SJSA1 (cell line): ENCODE data around the gene KBTBD4. TPM values are rescaled to one million over a fixed set of nuclear protein-coding genes. Genes with fewer than 3 reads are reported as not detected.

Experiments
- DNase-seq, 2 experiments: peaks; one replicate each; pipeline ENCODE4 v3.0.0-alpha.2; 2015 to 2020; ENCODE audit warnings: low spot score in 2 of 2, low read depth in 1 of 2
- H3K27ac ChIP-seq: fragments of 250-450 bp; sonication (Bioruptor Pico); 2 replicates; pipeline ENCODE4 v1.5.1; 2020; ENCODE audit warnings: mild to moderate bottlenecking, moderate library complexity
- H3K27me3 ChIP-seq: fragments of 250-450 bp; sonication (Bioruptor Pico); replicated peaks from 2 replicates; pipeline ENCODE4 v1.5.1; 2020; ENCODE audit warnings: mild to moderate bottlenecking, moderate library complexity
- H3K36me3 ChIP-seq: fragments of 250-450 bp; sonication (Bioruptor Pico); 2 replicates; pipeline ENCODE4 v1.5.1; 2020; ENCODE audit warnings: mild to moderate bottlenecking
- H3K4me1 ChIP-seq: fragments of 250-450 bp; sonication (Bioruptor Pico); replicated peaks from 2 replicates; pipeline ENCODE4 v1.6.1; 2021; ENCODE audit warnings: mild to moderate bottlenecking
- H3K4me3 ChIP-seq: fragments of 250-450 bp; sonication (Bioruptor Pico); 2 replicates; pipeline ENCODE4 v1.5.1; 2020; ENCODE audit warnings: mild to moderate bottlenecking
- H3K9me3 ChIP-seq: fragments of 250-450 bp; sonication (Bioruptor Pico); replicated peaks from 2 replicates; pipeline ENCODE4 v1.5.1; 2020; ENCODE audit warnings: mild to moderate bottlenecking
- total RNA-seq: library from RNA; depleted of rRNA; stranded (reverse); fragments of >200 nt; shearing (Covaris generic); gene quantifications from 2 replicates; pipeline ENCODE4 v1.2.3, GENCODE V29; 2014

The KBTBD4 gene
- total RNA-seq, 1 experiment from 2014 or later = 22.9 TPM

- Histone ChIP-seq H3K9me3 (no peaks in the 10 kb centered on the region), H3K4me1 (no peaks in the 10 kb centered on the region), H3K27ac (no peak overlapping the region), H3K36me3 (no peaks in the 10 kb centered on the region), H3K4me3 (no peak overlapping the region), H3K27me3 (peaks cover 6% of the 10 kb centered on the region)
- DNase-seq = no peak
These were observed 21.1 kb upstream of the KBTBD4 start for GRCh38 chr11:47599902-47600301.

DNA sequence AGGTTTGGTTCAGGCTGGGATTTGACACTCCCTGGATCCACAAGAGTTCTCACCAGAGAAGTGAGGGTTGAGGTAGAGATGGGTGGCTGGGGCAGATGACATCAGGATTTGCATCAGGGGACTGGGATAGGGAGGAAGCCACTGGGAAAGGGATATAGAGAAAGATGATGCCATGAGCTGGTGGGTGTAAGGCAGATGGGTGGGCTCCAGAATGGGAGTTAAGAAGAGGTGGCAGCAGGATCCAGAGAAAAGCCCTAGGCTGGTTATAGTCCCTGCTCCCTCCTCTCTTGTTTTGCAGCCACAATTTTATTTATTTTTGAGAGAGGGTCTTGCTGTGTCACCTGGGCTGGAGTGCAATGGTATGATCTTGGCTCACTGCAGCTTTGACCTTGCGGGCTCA is 17.2 kb upstream of the KBTBD4 start:
- peaks cover 33% of the 10 kb centered on the region for H3K27me3 ChIP-seq
- H3K4me1 ChIP-seq = peaks cover 4% of the 10 kb centered on the region

DNA sequence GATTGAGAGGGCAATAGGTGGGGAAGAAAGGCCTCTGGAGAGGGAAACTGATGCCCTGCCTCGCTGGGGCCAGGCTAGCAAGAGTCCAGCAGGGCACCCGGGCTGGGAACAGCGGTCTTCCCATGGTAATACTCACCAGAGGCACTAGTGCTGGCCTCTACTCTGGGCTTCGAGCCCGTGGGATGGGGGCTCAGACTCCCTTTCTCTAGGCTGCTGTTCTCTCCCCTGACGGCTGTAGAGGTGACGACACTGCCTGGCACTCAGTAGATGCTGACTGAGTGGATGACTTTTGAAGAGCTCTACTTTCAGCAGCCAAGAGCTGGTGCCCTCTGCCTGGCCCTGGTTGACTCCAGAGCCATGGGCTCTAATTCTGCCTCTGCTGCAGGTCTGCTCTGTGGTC is 16.3 kb upstream of the KBTBD4 start:
- H3K4me3 ChIP-seq = no peak overlapping the region
- H3K27me3 ChIP-seq = peaks cover 33% of the 10 kb centered on the region
- H3K36me3 ChIP-seq = no peaks in the 10 kb centered on the region
- no peak for DNase-seq
- peaks cover 4% of the 10 kb centered on the region for H3K4me1 ChIP-seq
- no peak overlapping the region for H3K27ac ChIP-seq
- H3K9me3 ChIP-seq = no peaks in the 10 kb centered on the region

More for the DNA sequence above, 17.2 kb upstream of the KBTBD4 start:
- no peak for DNase-seq
- Histone ChIP-seq H3K4me3 (no peak overlapping the region), H3K27ac (no peak overlapping the region), H3K9me3 (no peaks in the 10 kb centered on the region), H3K36me3 (no peaks in the 10 kb centered on the region)

- no peak for DNase-seq
- H3K27ac ChIP-seq = no peak within 1 kb of the TSS
- H3K4me3 ChIP-seq = no peak within 1 kb of the TSS
- peaks cover 4% of the 10 kb centered on the region for H3K4me1 ChIP-seq
- peaks cover 33% of the 10 kb centered on the region for H3K27me3 ChIP-seq
- H3K9me3 ChIP-seq = no peaks in the 10 kb centered on the region
- no peaks in the 10 kb centered on the region for H3K36me3 ChIP-seq
These were observed 15.4 kb upstream of the KBTBD4 start, which contains the start of gene C1QTNF4 for GRCh38 chr11:47593934-47594855. Gene C1QTNF4, minus strand, starts transcription at chr11:47594411. Its CDS starts 3,601 bp downstream, at chr11:47590810.

DNA sequence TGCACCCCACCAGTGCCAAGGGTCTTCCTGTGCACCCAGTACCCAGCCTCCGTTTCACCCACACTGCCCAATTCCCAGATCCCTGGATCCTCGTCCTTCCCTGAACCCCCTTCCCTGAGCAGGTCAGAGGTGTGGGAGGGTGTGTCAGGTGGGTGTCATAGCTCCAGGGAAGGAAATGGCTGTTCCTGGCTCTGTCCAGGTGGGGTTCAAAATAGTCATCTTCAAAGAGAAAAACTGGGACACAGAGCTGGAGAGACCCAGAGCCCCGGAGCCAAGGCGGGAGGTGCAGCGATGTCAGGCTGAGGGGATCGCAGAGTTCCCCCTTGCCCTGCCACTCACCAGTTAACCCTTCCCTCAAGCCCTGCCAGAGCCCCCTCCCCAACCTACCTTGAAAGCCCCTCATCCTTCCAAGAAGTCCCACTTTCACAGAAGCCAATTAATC is 14.7 kb upstream of the KBTBD4 start:
- Histone ChIP-seq H3K27me3 (peaks cover 33% of the 10 kb centered on the region), H3K27ac (no peak overlapping the region), H3K9me3 (no peaks in the 10 kb centered on the region), H3K36me3 (no peaks in the 10 kb centered on the region), H3K4me3 (no peak overlapping the region), H3K4me1 (peaks cover 4% of the 10 kb centered on the region)
- no peak for DNase-seq

GRCh38 chr11:47592970-47593369 is 14.2 kb upstream of the KBTBD4 start:
- Histone ChIP-seq H3K27me3 (peaks cover 33% of the 10 kb centered on the region), H3K4me1 (peaks cover 4% of the 10 kb centered on the region), H3K9me3 (no peaks in the 10 kb centered on the region), H3K4me3 (no peak overlapping the region), H3K27ac (no peak overlapping the region), H3K36me3 (no peaks in the 10 kb centered on the region)
- DNase-seq = no peak

DNA sequence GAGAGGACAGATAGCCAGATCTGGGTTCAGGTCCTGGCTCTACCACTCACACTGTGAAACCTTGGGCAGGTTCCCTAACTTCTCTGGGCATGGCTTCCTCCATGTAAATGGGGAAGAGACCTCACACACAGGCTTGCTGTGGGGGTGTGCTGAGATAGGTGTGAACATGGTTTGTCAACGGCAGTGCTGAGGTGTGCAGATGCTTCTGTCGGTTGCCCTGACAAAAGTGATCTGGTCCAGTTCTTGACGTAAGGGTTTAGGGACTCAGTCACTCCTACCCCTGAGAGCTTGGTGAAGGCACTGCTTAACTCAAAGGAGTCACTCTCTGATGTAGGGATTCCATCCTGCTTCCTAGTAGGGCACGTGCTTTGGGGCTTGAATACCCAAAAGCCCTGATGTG is 13.5 kb upstream of the KBTBD4 start:
- no peak overlapping the region for H3K27ac ChIP-seq
- H3K27me3 ChIP-seq = peaks cover 33% of the 10 kb centered on the region
- no peak overlapping the region for H3K4me3 ChIP-seq
- no peaks in the 10 kb centered on the region for H3K36me3 ChIP-seq
- no peak for DNase-seq
- H3K4me1 ChIP-seq = peaks cover 4% of the 10 kb centered on the region
- no peaks in the 10 kb centered on the region for H3K9me3 ChIP-seq

DNA sequence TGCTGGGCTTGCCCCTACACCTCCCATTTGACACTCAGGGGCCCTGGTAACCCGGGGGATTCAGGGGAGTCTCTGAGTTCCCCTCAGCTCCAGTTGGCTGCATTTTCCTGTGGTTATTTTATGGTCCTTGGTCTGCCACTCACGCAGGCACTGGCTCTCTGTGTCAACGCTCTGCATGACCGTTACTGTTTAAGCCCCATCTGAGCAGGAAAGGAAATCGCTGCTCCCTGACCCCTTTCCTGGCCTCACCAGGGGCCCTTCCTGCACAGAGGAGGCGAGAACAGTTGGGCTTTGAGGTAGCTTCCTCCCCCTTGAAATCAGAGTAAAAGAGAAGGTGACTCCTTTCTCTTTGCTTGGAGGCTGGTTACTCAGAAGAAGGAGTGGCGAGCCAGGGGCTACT is 13.0 kb upstream of the KBTBD4 start:
- Histone ChIP-seq H3K27ac (no peak overlapping the region), H3K36me3 (no peaks in the 10 kb centered on the region), H3K4me1 (peaks cover 4% of the 10 kb centered on the region), H3K4me3 (no peak overlapping the region), H3K9me3 (no peaks in the 10 kb centered on the region), H3K27me3 (peaks cover 33% of the 10 kb centered on the region)
- DNase-seq = no peak

DNA sequence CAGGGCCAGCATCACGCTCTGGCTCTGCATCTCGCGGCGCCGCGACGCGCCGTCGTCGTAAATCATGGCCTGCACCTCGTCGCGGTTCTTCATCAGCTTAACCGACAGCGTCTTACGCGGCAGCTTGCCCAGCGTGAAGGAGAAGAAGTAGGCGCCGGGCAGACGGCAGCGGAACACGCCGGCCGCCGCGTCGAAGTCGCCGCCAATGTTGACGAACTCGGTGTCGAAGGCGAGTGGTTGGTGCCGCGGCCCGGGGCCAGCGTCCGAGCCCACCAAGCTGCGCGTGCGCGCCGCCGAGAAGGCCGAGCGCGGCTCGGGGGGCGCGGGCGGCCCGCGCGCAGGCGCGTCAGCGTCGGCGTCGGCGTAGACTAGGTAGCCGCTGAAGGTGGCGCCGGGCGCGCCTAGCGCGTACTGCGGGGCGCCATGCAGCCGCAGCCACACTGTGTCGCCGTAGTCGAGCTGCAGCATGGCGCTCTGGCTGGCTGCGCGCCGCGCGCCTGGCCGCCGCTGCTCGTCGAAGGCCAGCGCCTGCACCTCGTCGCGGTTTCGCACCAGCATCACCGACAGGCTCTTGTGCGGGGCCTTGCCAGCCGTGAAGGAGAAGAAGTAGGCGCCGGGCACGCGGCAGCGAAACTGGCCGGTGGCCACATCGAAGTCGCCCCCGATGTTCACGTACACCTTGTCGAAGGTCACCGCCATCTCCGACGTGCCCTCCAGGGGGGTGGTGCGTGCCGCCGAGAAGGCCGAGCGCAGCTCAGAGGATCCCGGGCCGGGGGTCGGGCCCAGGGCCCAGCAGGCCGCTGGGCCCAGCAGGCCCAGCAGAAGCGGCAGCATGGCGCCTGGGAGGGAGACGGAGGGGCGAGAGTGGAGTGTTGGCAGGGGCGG is 11.4 kb upstream of the KBTBD4 start:
- H3K36me3 ChIP-seq = no peaks in the 10 kb centered on the region; the same call in 1 of the 2 replicates
- DNase-seq = no peak
- H3K27me3 ChIP-seq = peaks cover 30% of the 10 kb centered on the region
- peaks cover 4% of the 10 kb centered on the region for H3K4me1 ChIP-seq
- H3K27ac ChIP-seq = no peak overlapping the region
- H3K4me3 ChIP-seq = no peak overlapping the region
- H3K9me3 ChIP-seq = no peaks in the 10 kb centered on the region

GRCh38 chr11:47589584-47589976 is 10.8 kb upstream of the KBTBD4 start:
- no peak for DNase-seq
- H3K9me3 ChIP-seq = no peaks in the 10 kb centered on the region
- H3K27ac ChIP-seq = no peak overlapping the region
- peaks cover 4% of the 10 kb centered on the region for H3K4me1 ChIP-seq
- H3K27me3 ChIP-seq = peaks cover 24% of the 10 kb centered on the region
- H3K36me3 ChIP-seq = peaks cover 6% of the 10 kb centered on the region
- no peak overlapping the region for H3K4me3 ChIP-seq

DNA sequence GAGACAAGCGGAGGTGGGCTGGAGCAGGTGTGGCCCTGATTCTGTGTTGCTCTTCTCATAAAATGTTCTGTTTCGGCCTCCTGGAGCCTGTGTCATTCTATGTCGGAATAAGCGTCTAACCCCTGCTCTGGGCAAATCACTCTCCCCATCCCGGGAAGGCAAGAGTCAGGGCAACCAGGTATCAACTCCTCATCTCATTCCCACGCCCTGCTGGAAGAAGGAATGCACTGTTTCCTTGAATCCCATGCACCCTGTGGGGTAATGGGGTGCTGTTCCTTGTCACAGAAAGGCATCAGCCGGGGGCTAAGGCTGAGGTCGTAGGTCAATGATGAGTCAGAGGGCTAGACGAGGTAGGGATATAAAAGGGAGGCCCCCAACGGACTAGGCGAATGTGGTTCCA is 10.3 kb upstream of the KBTBD4 start:
- Histone ChIP-seq H3K4me1 (peaks cover 3% of the 10 kb centered on the region), H3K9me3 (no peaks in the 10 kb centered on the region), H3K36me3 (peaks cover 9% of the 10 kb centered on the region), H3K4me3 (no peak overlapping the region), H3K27ac (no peak overlapping the region), H3K27me3 (peaks cover 19% of the 10 kb centered on the region)
- DNase-seq = no peak

DNA sequence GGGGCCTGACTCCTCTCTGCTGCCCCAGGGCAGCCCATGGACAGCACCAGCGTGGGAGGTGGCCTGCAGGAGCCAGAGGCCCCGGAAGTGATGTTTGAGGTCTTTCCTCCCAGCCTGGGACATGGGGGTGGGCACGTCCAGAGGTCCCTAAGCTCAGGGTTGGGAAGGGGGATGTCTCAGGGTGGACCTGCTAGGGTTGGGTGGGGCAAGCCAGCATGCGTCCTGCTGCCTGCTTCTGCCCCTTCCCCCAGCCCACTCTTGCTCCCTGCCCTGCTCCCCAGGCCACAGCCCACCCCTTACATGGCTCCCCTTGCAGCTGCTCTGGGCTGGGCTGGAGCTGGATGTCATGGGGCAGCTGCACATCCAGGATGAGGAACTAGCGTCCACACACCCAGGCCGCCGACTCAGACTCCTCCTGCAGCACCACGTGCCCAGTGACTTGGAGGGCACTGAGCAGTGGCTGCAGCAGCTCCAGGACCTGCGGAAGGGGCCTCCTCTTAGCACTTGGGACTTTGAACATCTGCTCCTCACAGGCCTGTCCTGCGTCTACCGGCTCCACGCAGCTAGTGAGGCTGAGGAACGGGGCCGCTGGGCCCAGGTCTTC is 9.1 kb upstream of the KBTBD4 start:
- DNase-seq = no peak
- Histone ChIP-seq H3K27ac (no peak overlapping the region), H3K27me3 (peaks cover 6% of the 10 kb centered on the region), H3K4me1 (no peaks in the 10 kb centered on the region), H3K4me3 (no peak overlapping the region), H3K9me3 (no peaks in the 10 kb centered on the region), H3K36me3 (peaks cover 22% of the 10 kb centered on the region)

GRCh38 chr11:47587039-47587716 is 8.4 kb upstream of the KBTBD4 start:
- Histone ChIP-seq H3K27me3 (no peaks in the 10 kb centered on the region; the same call in 1 of the 2 replicates), H3K36me3 (peaks cover 28% of the 10 kb centered on the region), H3K27ac (no peak overlapping the region), H3K4me3 (no peak overlapping the region), H3K9me3 (no peaks in the 10 kb centered on the region), H3K4me1 (no peaks in the 10 kb centered on the region)
- no peak for DNase-seq
